C1 segment of cervical spinal cord (tissue), 14 donors: Measurements from ENCODE around the gene NKAIN1.

Experiments
- DNase-seq, 14 donors: peaks; one replicate each; lab custom pipeline; 2025; lab: John Stamatoyannopoulos, UW

The NKAIN1 gene

DNA sequence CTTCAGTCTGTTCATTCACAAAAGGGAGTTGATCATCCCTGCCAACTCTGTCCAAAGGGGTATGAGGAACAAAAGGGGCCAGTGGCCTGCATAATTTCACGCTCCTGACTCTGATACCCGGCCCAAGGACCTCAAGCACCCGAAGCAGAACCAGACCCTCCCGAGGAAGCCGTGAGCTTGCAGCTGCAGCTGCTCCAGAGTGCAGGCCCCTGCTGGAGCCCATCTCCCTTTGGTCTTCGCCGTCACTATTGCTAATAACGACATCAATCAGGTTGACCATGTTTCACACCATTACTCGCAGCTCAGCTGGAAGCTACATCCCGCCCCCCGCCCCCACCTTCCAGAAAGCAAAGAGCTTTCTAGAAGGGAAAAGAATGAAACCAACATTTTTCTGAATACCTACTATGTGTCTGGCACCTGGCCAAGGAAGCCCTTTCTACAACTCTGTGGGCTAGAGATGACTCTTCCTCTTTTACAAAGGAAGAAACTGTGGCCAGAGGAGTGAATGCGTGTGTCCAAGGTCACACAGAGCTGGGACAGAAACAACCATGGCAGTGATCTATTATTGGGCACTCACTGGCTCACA is 5.5 kb downstream of the NKAIN1 start:
- no peak for DNase-seq

DNA sequence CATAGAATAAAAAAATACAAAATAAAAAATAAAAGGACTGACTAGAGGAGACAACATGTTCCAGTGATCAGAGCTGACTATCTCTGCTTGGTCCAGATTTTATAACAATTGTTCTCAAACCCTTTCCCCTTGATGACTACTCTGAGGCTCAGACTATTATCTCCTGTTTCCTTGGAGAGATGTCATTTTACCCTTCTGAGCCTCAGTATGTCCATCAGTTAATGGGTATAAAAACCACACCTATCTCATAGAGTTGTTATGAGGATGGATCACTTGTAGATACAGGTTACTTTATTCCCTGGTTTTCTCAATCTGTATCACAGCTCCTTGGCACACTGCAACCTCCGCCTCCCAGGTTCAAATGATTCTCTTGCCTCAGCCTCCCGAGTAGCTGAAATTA is 7.0 kb downstream of the NKAIN1 start:
- DNase-seq, result no peak

DNA sequence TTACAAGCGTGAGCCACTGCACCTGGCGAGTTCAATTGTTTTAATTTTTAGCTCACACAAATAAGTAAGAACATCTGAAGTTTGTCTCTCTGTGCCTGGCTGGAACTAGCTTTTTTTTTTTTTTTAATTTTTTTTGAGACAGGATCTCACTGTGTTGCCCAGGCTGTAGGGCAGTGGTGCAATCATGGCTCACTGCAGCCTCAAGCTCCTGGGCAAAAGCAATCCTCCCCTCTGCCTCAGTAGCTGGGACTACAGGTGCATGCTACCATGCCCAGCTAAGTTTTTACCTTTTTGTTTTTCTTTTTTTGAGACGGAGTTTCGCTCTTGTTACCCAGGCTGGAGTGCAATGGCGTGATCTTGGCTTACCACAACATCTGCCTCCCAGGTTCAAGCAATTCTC is 7.9 kb downstream of the NKAIN1 start:
- no peak for DNase-seq

DNA sequence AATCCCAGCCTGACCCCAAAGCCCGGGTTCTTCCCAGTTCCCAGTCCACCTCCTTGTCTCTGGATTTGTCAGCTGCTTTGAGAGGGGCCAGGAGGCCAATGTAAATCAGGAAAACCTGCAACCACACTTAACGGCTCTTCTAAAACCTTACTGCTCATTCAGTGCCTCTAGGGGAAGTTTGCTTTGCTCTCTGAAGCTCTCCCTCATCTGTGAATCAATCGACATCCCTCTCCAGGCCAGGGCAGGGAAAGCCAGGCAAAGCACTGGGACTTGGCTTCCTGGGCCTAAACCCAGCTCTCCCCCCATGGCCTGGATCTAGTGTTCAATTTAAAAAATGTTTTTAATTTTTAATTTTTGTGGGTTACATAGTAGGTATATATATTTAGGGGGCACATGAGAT is 9.3 kb downstream of the NKAIN1 start:
- no peak for DNase-seq

DNA sequence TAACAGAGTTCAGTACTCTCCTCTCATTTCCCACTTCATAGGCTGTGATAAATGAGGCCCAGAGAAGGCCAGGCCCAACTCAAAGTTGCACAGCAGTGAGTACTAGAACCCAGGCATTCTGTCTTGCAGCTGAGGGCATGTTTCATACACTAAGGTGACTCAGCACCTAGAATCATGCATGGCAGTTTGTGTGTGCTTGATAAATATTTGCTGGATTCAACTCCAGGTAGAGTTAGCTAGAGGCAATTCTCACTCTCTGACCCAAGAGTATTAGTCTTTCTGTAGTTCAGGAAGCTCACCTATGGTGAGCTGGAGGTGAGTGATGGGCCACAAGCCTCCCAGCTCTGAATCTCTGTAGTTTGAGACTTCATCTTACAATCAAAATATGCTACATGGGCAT is 10.7 kb downstream of the NKAIN1 start:
- no peak for DNase-seq

DNA sequence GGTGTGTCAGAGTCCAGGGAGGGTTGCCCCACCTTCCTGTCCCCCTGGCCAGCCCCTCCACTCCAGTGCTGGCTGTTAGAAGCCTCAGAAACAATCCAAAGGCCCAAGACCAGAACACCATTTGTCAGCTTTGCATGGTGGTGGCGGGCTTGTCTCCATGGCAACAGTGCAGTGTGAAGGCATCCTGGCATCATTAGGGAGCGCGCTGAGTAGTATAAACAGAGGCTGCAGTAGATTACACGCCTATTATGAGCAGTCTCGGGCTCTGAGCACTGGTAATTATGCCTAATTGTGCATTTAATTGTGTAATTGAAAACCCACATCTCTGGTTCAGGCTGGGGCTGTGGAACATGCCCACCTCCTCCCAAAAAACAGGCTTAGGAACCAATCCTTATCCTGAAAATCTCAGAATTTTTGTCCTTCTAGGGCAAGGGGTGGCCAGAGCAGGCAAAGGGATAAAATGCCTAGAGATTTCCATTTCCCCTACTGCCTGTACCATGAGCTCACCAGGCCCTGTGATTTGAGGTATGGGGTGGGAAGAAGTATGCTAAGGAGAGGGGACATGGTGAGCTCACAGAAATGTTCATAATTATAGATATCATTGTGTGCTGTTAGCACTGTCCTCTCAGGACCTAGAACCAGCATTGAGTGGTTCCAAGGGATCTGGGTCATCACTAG is 11.7 kb downstream of the NKAIN1 start:
- peak in 2 of 14 donors; percentile 28 to 80 for DNase-seq

DNA sequence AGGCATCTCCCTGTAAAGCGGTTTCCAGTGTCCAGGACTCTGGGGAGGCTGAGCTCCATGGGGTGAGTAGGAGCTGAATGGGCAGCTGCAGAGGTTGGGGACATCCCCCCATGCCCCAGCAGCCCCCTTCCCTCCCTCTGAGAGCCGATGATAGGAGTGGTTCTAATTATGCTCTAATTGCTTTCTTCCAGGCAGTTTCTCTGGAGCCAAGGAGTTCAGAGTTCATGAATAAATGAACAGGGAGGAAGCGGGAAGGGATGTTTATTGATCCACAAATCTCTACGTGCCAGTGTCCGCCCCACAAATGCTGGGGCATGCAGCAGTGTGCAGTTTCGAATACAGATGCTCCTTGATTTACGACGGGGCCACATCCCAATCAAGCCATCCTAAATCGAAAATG is 15.6 kb downstream of the NKAIN1 start:
- no peak for DNase-seq

DNA sequence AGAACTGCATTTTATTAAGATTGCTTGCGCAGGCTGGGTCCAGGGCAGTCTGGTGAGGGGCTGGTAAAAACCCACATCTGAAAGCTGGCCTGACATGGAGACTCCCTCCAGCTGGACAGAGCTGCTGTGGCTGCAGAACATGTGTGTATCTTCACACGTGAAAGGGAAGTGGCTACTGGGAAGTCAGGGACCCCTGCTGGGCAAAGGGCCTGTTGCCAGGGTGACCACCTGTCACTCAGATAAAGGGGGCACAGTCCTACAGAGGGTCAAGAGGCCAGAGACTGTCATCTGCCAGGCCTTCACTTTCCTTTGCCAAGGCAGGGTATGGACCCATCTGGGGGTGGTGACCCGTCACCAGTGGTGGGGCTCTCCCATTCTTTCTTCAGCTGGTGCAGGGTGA is 17.5 kb downstream of the NKAIN1 start:
- no peak for DNase-seq

DNA sequence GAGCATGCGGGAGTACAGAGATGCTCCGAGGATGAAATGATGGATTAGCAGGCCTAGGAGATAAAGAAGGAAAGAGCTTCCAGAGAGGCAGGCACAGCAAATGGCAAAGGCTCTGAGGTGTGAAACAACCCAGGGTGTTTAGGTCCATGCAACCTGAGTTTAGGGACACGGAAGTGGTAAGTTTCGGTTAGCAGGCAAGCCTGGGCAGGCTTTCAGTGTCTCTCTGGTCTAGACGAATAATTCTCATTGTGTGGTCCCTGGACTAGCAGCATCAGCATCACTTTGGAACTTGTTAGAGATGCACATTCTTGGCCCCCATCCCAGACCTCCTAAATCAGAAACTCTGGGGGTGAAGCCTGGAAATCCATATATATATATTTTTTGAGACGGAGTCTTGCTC is 18.6 kb downstream of the NKAIN1 start:
- DNase-seq, result no peak

DNA sequence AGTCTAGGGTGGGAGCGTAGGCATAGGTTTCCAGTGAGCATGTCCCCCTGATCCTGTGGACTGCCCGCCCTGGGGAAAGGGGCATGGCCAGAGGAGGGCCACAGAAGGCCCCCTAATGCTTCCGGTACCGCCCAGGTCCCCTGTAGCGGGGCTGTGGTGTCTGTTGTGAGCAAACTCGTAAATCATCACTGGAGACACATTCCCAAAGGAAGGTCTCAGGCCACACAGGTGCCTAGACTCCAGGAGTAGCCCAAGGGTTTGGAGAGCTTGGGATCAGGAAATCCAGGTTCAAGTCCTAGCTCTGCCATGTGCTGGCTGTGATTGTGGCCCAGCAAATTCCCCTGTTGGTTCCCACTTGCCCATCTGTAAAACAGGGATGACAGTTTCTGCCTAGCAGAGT is 20.2 kb downstream of the NKAIN1 start:
- no peak for DNase-seq

DNA sequence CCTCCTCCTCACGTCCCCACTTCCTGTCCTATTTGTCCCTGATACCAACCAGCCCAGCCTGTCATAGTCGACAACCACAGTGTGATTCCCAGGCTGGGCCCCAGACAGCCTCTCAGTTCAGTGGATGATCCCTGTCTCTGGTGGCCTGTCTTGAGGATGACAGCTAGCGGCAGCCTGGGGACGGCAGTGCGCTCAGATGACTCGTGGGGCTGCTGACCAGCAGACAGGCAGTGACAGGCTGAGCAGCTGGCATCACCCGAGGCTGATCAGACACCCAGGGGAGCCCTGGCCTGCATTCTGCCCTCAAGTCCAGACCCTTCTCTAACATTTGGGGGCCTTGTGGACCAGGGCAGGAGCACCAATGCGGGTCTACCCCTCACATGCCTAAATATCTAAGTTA is 21.0 kb downstream of the NKAIN1 start:
- DNase-seq, result peak in 8 of 14 donors; percentile 12 to 60 (median 42)

DNA sequence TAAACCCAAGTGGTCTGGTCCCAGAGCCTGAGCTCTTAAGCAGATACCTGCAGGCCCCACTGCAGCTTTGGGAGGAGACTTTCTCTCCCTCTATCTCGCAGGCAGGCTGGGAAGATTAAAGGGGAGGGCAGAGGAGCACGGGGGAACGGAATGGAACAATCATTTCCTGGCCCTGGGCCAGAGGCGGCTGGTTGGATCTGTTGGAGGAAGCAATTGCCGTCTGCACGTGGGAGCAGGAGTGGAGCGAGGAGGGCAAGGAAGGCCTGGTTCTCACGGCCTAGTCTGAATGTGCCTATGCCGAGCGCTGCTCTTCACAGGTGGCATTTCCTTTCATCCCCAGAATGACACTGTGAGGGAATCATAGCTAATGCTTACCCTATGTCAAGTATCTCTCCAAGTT is 23.7 kb downstream of the NKAIN1 start:
- peak in 3 of 14 donors; percentile 24 to 71 (median 42) for DNase-seq

DNA sequence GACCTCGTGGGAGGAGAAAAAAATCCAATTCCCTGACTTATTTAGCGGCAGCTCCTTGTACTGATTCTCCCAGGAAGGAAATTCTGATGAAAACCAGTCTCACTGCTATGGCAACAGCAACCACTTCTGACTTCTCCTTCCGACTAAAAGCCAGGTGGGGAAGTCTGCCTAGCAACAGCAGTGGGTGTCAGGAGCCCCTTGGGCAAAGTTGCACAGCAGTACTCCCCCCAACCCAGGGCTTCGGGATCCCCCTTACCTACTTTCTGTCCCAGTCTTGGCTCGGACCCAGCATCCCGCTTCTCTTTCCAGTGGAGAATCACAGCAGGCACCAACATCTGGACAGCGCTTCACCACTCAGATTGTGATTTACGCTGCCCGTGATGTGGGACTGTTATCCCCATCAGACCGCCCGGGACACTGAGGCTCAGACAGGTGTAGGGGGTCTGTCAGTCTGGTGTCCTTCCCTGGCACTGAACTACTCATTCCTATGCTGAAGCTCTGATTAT is 24.6 kb downstream of the NKAIN1 start:
- DNase-seq, result no peak

DNA sequence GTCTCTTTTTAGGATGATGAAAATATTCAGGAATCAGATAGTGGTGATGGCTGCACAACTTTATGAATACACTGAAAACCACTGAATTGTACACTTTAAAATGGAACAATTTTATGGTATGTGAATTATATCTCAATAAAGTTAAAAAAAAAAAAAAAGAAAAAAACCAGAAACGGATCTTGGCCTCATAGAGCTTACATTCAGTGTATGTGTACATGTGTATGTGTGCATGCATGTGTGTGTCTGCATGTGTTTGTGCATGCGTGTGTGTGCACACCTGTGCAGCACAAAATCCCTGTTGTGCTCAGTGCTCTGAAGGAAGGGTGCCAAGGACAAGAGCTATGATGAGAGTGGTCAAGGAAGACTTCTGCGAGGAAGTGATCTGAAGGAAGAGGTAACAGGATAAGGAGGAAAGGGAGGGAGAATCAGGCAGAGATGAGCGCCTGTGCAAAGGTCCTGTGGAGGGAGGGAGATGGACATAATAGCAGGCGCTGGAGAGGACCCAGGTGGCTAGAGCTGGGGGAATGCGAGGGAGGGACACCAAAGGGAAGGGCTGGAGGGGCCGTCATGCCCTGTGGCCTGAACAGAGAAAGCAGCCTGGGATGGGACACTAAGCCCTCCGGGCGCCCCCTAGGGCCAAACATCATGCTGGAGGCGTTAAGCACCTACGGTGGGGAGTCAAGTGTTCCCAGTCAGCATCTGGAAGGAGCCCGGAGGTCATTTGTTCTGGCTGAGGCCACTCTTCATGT is 25.2 kb downstream of the NKAIN1 start:
- DNase-seq, result no peak

DNA sequence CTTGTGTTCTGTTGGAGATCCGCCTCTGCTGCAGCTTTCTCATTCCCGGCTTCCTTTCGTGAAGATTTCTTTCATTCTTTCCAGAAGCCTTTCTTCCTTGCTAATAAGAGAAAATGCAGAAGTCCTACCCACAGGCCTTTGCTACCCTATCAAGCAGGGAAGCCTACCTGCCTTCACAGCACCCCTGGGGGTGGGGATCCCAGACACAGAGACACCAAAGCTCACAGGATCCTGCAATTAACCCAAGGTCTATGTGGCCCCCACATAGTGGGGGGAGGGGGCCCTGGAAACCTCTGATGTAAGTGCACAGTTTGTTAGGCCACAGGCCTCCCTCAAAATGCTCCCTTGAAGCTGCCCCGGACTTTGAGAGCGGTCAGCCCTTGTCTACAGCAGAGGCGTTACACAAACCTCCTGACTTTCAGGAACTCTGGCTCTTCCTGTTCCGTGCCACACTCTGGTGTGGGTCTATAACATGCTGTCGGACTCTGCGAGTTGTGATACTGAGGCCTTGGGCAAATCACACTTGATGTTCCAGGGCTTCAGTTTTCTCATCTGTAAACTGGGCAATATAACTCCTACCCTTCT is 31.2 kb downstream of the NKAIN1 start:
- no peak for DNase-seq

DNA sequence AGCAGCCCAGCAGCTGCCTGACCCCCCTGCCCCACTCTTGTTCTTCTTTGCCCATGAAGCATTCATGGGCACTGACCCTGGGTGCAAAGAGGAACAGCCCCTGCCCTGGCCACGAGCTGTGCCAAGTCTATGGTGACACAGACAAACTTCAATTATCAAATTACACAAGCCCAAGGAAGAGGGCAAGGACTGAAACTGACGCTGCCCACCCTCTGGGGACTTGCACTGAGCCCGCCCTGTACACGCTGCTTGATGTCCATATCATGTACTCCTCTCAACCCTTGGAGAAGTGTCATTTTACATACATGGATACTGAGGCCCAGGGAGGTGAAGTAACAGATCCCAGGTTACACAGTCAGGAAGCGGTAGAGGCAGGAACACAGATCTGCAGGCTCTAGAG is 32.1 kb downstream of the NKAIN1 start:
- no peak for DNase-seq

DNA sequence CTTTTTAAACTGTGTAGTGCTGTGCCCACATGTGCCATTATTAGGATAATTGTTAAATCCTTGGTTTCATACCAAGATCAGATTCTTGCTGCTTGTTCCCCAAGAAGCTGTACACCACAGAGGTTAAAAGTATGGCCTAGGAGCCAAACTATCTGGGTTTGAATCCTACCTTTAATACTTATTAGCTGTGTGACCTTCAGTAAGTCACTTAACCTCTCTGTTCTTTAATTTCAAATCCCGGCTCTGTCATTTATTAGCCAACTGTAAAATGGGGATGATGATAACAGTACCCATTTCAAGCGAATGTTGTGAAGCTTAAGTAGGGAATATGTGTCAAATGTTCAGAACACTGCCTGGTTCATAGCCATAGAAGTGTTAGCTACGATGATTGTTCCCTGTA is 32.6 kb downstream of the NKAIN1 start:
- no peak for DNase-seq

DNA sequence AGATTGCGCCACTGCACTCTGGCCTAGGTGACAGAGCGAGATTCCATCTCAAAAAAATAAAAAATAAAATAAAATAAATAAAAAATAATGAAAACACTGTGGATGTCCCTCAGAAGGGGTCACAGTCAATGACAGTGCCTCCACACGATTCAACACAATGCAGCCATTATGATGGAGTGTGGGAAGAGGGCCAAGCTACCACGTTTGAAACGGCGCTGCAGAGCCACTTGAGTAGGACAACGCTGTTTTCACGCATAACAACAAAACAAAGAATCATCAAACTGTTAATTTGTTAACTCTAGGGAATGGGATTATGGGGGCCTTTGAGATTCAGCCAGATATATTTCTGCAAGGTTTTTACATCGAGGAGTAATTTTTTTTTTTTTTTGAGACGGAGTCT is 36.5 kb downstream of the NKAIN1 start:
- DNase-seq, result peak in 7 of 14 donors; percentile 15 to 39 (median 21)

DNA sequence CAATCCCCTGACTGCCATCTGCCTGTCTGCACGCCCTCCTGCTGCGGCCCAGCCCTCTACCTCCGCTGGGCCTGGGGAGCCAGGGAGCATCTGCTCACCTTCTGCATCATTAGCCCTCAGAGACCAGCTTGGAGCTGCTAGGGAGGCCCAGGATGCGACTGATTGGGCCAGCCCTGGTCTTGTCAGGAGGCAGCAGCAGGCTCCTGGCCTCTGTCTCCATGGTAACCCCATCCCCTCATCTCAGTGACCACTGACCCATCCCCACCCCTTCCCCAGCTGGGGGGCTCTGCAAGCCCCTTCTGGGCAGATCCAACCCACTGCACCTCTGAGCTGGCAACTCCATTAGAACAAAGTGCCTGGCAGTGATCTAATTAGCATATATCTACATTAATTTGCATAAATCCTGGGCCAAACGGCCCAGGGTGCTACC is 37.7 kb downstream of the NKAIN1 start:
- DNase-seq, result peak in 1 of 14 donors; percentile 39

DNA sequence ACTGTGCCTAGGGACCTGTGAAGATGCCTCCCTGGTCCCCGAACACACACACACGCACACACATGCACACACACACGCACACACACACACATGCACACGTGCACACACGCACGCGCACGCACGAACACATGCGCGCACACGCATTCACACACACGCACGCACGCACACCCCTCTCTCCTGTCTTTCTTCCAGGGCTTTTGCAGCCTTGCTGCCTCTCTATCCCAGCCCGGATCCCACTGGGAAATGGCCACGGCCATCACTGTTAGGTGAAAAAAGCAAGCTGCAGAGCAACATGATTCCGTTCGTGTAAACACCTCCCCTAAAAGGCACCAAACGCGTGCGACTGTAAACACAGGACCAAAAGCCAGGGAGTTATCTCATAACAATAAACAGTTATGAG is 39.7 kb downstream of the NKAIN1 start:
- peak in 1 of 14 donors; percentile 10 for DNase-seq

DNA sequence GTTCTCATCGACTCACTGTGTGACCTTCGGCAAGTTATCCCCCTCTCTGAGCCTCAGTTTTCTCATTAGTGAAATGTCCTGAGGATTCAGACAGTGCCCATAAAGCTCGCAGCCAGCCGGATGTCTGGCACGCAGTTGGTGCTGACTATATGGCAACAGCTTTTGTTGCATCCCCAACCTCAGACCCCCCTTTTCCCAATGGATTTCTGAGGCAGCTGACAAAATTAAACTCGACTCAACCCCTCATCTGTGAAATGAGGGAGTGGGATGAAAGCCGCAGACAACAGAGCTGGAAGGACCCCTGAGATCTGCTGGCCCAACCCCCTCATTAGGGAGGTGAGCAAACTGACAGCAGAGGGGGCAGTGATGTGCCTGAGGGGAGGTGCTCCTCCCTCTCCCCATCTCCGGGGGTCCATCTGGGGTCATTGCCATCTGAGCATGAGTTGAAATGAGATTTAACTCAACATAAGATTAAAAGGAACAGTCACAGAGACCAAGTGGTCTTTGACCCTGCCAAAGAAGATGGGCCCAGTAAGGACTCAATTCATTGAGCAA is 40.4 kb downstream of the NKAIN1 start:
- DNase-seq, result no peak

DNA sequence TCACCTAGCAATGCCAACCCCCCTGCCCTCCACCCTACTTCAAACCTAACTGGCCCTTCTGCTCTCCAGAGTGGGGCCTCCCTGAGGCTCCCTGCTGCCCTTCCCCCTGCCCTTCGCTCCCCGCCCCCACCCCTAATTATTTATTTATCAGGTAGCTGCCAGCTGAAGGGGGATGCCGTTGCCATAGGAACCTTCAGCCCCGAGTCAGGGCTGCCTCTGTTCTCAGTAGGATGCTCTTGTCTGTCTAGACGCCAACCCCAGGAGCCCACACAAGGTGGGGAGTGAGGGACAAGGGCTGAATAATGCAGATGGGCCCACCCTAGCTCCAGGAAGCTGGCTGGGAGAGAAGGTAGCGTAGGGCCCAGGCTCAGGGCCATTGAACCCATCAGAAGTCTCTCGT is 41.1 kb downstream of the NKAIN1 start:
- DNase-seq, result no peak
